Measurements from ENCODE around the gene SDHC.
A peak's percentile ranks its signal among the peaks of the same experiment; 100 is the strongest.

SDHC gene

GRCh38 chr1:161374373-161374772 is 60.2 kb downstream of the SDHC start:
- Histone ChIP-seq H3K27me3 (no peaks in the 10 kb centered on the region), H3K27ac (no peak overlapping the region), H3K36me3 (no peaks in the 10 kb centered on the region), H3K9me3 (no peaks in the 10 kb centered on the region), H3K4me3 (ENCODE audit: low read depth in 1 of 2, low read length in 1 of 2) (no peak overlapping the region), H3K4me1 (ENCODE audit: control insufficient read depth in 1 of 2, insufficient read depth in 1 of 2, low read depth in 1 of 2, low read length in 1 of 2) (no peaks in the 10 kb centered on the region)
- no peak for TF ChIP-seq CTCF (IDR thresholded peaks at IDR 0.05)

- Histone ChIP-seq H3K9me3 (no peaks in the 10 kb centered on the region), H3K36me3 (no peaks in the 10 kb centered on the region), H3K4me1 (ENCODE audit: control insufficient read depth in 1 of 2, insufficient read depth in 1 of 2, low read depth in 1 of 2, low read length in 1 of 2) (peaks cover 0 to 4% of the 10 kb centered on the region in 2 experiments), H3K4me3 (ENCODE audit: low read depth in 1 of 2, low read length in 1 of 2) (no peak overlapping the region), H3K27ac (no peak overlapping the region), H3K27me3 (no peaks in the 10 kb centered on the region)
- no peak for TF ChIP-seq CTCF (IDR thresholded peaks at IDR 0.05)
These were observed 63.8 kb downstream of the SDHC start for GRCh38 chr1:161378014-161378413.

- Histone ChIP-seq H3K36me3 (no peaks in the 10 kb centered on the region), H3K9me3 (no peaks in the 10 kb centered on the region), H3K4me3 (ENCODE audit: low read depth in 1 of 2, low read length in 1 of 2) (no peak overlapping the region), H3K27me3 (no peaks in the 10 kb centered on the region), H3K27ac (no peak overlapping the region), H3K4me1 (ENCODE audit: control insufficient read depth in 1 of 2, insufficient read depth in 1 of 2, low read depth in 1 of 2, low read length in 1 of 2) (peaks cover 0 to 4% of the 10 kb centered on the region in 2 experiments)
- TF ChIP-seq CTCF (IDR thresholded peaks at IDR 0.05), result no peak
These were observed 64.9 kb downstream of the SDHC start for GRCh38 chr1:161379071-161379470.

GRCh38 chr1:161381707-161382106 is 67.5 kb downstream of the SDHC start:
- peaks cover 0 to 4% of the 10 kb centered on the region in 2 experiments for H3K4me1 ChIP-seq (ENCODE audit: control insufficient read depth in 1 of 2, insufficient read depth in 1 of 2, low read depth in 1 of 2, low read length in 1 of 2)
- no peak for TF ChIP-seq CTCF (IDR thresholded peaks at IDR 0.05)
- no peaks in the 10 kb centered on the region for H3K9me3 ChIP-seq
- no peaks in the 10 kb centered on the region for H3K27me3 ChIP-seq
- no peak overlapping the region for H3K27ac ChIP-seq
- H3K36me3 ChIP-seq, result no peaks in the 10 kb centered on the region
- no peak overlapping the region for H3K4me3 ChIP-seq (ENCODE audit: low read depth in 1 of 2, low read length in 1 of 2)

- no peaks in the 10 kb centered on the region for H3K9me3 ChIP-seq
- no peaks in the 10 kb centered on the region for H3K27me3 ChIP-seq
- no peak overlapping the region for H3K27ac ChIP-seq
- no peak overlapping the region for H3K4me3 ChIP-seq (ENCODE audit: low read depth in 1 of 2, low read length in 1 of 2)
- no peaks in the 10 kb centered on the region for H3K36me3 ChIP-seq
- peak; percentile 79 for TF ChIP-seq CTCF (IDR thresholded peaks at IDR 0.05)
- H3K4me1 ChIP-seq (ENCODE audit: control insufficient read depth in 1 of 2, insufficient read depth in 1 of 2, low read depth in 1 of 2, low read length in 1 of 2), result peaks cover 0 to 4% of the 10 kb centered on the region in 2 experiments
These were observed 68.2 kb downstream of the SDHC start for GRCh38 chr1:161382214-161383019.
